Ammon's horn (tissue), 1 donor: Measurements from ENCODE around the gene E2F1.
"Not testable (repeated sequence)": the region's sequence is repeated elsewhere in the genome, so short reads cannot be mapped to it uniquely, and the experiment has no call there.

Source experiments
- DNase-seq: peaks from one replicate; pipeline ENCODE4 v3.0.0-alpha.2; 2016; ENCODE audit warnings: low spot score

Gene E2F1

GRCh38 chr20:33645072-33645358 is 41.2 kb downstream of the E2F1 start:
- no peak for DNase-seq

DNA sequence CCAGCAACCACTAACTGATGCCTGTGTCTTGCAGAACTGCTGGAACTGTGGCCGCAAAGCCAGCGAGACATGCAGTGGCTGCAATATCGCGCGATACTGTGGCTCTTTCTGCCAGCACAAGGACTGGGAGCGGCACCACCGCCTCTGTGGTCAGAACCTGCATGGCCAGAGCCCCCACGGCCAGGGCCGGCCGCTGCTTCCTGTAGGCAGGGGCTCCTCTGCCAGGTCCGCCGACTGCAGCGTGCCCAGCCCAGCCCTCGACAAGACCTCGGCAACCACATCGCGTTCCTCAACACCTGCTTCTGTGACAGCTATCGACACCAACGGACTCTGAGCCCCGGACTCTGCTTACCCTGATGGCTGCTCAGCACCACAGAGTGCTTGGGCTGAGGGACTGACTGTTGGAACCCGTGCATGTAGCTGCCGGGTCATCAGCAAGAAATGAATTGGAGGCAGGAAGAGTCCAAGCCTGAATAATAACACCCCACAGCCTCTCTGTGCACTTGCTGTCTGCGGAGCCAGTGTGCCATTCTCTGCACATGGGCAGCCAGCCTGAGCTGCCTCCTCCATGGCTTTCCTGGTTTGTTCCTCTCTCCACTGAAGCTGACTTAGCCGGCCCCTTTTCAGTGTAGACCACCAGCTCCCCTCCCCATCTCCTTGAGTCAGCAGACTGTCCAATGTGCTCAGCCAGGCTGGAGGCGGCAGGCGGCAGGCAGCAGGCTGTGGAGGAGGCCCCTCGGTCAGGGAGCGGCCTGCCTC is 41.7 kb downstream of the E2F1 start:
- no peak for DNase-seq

GRCh38 chr20:33640287-33640686 is 45.9 kb downstream of the E2F1 start:
- no peak for DNase-seq

- DNase-seq, result no peak
Observed at GRCh38 chr20:33636776-33637175, 49.4 kb downstream of the E2F1 start.

DNA sequence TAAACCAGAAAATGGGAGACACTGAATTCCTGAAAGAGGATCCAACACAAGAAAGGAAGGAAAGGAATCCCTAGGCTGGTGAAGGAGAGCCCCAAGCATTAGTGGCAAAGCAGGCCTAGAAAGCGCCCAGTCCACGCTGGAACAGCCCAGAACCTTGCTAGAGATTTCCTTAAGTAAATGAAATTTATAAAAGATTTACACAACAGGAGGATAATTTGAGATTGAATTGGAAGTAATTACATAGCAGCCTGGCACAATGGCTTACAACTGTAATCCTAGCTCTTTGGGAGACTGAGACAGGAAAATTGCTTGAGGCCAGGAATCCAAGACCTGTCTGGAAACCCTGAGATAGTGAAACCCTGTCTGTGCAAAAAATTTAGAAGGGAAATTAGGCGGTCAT is 50.8 kb downstream of the E2F1 start:
- no peak for DNase-seq

GRCh38 chr20:33631910-33632309 is 54.3 kb downstream of the E2F1 start:
- DNase-seq, result not testable (repeated sequence)

GRCh38 chr20:33630507-33630906 is 55.7 kb downstream of the E2F1 start:
- peak; percentile 64 for DNase-seq

- DNase-seq, result no peak
Observed at GRCh38 chr20:33629979-33630378, 56.2 kb downstream of the E2F1 start.

DNA sequence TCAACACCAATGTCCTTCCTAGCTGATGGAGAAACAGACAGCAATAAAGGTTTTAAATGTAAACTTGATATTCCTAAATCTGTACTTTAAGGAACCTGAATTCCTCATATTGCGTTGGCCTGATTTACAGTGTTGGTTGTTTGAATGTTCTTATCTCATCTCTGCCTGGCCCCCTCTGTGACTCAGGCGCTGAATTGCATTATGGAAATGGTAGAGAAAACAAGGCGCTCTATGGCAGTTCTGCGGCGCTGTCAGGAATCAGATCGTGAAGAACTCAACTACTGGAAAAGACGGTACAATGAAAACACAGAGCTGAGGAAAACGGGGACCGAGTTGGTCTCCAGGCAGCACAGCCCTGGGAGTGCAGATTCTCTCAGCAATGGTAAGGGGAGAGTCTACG is 56.7 kb downstream of the E2F1 start:
- DNase-seq, result no peak

DNA sequence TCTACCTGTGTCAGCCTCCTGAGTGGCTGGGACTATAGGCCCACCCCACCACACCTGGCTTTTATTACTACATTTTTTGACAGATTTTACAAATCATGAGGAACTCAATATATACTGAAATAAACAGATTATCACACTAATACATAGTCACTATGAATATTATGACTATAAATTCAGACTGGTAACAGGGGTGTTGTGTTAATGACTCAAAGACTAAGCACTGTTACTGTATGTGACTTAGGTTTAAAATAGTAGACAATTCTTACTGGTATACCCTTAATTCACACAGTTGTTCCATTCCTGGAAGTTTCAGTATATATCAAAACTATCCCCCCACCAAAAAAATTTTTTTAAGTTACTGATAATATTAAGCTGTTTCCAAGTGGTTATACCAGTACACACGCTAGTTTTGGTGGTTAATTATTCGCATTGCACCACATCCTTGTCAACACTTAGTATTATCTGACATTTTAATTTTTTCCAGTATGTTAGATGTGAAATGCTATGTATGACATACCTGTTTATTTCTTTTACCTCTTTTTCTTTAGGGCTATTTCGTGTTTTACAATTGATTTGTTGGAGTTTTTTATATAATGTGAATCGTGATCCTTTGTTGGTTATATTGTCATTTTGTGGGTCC is 58.5 kb downstream of the E2F1 start:
- no peak for DNase-seq

DNA sequence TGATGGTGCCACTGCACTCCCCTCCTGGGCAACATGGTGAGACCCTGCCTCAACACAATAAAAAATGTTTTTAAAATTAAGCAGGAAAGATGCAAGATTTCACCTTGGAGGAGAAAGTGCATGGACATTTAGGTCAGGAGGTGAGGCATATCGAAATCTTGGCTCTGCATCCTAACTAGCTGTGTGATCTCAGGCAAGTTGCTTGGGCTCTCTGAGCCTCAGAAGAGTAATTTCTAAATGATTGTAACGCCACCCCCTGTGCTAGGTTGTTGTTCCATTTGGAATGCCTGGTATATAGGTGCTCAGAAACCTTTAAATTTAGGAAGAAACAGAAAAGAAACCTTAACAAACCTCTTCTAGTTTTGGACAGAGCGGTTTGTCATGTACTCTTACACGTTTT is 60.0 kb downstream of the E2F1 start:
- DNase-seq, result no peak
